HepG2 (cell line): Measurements from ENCODE around the gene C19orf85.

Experiments
- ATF1 ChIP-seq: IDR thresholded peaks from 2 replicates; pipeline ENCODE4 v1.6.1; 2016; ENCODE audit warnings: mild to moderate bottlenecking, control low read depth
- CBFB ChIP-seq: sonication (generic); formaldehyde crosslinking; IDR thresholded peaks from 2 replicates; pipeline ENCODE4 v1.4.0; 2020; ENCODE audit warnings: missing genetic modification reagents
- JUNB ChIP-seq: sonication (generic); formaldehyde crosslinking; IDR thresholded peaks from 2 replicates; pipeline ENCODE4 v1.8.0; 2022; ENCODE audit warnings: missing genetic modification reagents, mild to moderate bottlenecking, borderline replicate concordance
- JUND ChIP-seq: sonication (generic); formaldehyde crosslinking; IDR thresholded peaks from 2 replicates; pipeline ENCODE4 v1.8.0; 2022; ENCODE audit warnings: mild to moderate bottlenecking, missing genetic modification reagents
- NR2F2 ChIP-seq: IDR thresholded peaks from 2 replicates; pipeline ENCODE4 v1.6.1; 2012; ENCODE audit warnings: low read depth, inconsistent platforms, borderline replicate concordance
- POLR2A ChIP-seq, 2 experiments: IDR thresholded peaks; 2 replicates each; pipeline ENCODE4 v1.6.1; 2011; ENCODE audit warnings: low read depth in 2 of 2, low read length in 2 of 2, mild to moderate bottlenecking in 1 of 2, moderate library complexity in 1 of 2; ENCODE audit not compliant: insufficient read depth in 1 of 2
- RFX5 ChIP-seq: IDR thresholded peaks from 2 replicates; pipeline ENCODE4 v1.6.1; 2011; ENCODE audit warnings: low read depth, low read length, improper control_type of control experiment
- SMARCC2 ChIP-seq: fragments of 450-650 bp; IDR thresholded peaks from 2 replicates; pipeline ENCODE4 v1.6.1; 2017; ENCODE audit warnings: antibody characterized with exemption, mild to moderate bottlenecking
- ZKSCAN1 ChIP-seq: fragments of 150-350 bp; IDR thresholded peaks from 2 replicates; pipeline ENCODE4 v1.6.1; 2014; ENCODE audit warnings: low read length
- TF ChIP-seq, protein P1 (sequence below): sonication (generic); formaldehyde crosslinking; IDR thresholded peaks from 2 replicates; pipeline ENCODE4 v1.5.0; 2020; ENCODE audit warnings: missing genetic modification reagents
- TF ChIP-seq, protein P2 (sequence below): sonication (generic); formaldehyde crosslinking; IDR thresholded peaks from 2 replicates; pipeline ENCODE4 v1.9.0; 2021; ENCODE audit warnings: missing genetic modification reagents, borderline replicate concordance
- TF ChIP-seq, protein P3 (sequence below): sonication (generic); formaldehyde crosslinking; IDR thresholded peaks from 2 replicates; pipeline ENCODE4 v1.4.0; 2020; ENCODE audit warnings: missing genetic modification reagents

DNA sequence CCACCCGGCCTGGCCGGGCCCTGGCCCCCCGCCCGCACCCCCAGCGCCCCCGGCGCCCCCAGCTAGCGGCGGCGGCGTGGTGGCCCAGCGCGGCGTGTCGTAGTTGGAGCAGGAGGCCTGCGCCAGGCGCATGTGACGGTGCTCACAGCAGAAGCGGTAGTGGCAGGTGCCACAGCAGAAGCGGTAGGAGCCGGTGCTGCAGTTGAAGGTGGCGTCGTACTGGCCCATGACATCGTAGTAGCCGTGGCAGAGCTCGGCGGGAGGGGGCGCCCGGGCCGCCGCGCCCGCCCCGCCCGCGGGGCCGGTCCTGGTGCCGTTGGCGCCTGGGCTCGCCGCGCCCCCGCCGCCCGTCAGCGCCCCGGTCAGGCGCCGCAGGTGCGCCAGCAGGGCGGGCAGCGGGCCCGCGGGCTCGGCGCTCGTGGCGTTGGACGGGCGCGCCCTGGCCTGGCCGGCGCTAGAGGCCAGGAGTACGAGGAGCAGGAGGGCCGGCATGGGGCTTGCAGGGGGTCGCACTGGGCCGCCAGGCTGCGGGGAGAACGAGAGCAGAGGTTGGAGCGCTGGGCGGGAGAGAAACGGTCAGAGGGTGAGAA, 22.1 kb downstream of the C19orf85 start:
- TF ChIP-seq ZKSCAN1 (no peak), SMARCC2 (no peak), NR2F2 (no peak), ATF1 (CRISPR knock-in tag) (no peak), JUND (no peak), POLR2A (IDR thresholded peaks at IDR 0.05; ENCODE audit: insufficient read depth in 1 of 2, low read depth in 2 of 2, low read length in 2 of 2) (no peak), RFX5 (no peak), CBFB (CRISPR knock-in tag) (no peak), JUNB (no peak)
- TF ChIP-seq, protein P1, sequence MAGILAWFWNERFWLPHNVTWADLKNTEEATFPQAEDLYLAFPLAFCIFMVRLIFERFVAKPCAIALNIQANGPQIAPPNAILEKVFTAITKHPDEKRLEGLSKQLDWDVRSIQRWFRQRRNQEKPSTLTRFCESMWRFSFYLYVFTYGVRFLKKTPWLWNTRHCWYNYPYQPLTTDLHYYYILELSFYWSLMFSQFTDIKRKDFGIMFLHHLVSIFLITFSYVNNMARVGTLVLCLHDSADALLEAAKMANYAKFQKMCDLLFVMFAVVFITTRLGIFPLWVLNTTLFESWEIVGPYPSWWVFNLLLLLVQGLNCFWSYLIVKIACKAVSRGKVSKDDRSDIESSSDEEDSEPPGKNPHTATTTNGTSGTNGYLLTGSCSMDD, result no peak
- TF ChIP-seq, protein P2, sequence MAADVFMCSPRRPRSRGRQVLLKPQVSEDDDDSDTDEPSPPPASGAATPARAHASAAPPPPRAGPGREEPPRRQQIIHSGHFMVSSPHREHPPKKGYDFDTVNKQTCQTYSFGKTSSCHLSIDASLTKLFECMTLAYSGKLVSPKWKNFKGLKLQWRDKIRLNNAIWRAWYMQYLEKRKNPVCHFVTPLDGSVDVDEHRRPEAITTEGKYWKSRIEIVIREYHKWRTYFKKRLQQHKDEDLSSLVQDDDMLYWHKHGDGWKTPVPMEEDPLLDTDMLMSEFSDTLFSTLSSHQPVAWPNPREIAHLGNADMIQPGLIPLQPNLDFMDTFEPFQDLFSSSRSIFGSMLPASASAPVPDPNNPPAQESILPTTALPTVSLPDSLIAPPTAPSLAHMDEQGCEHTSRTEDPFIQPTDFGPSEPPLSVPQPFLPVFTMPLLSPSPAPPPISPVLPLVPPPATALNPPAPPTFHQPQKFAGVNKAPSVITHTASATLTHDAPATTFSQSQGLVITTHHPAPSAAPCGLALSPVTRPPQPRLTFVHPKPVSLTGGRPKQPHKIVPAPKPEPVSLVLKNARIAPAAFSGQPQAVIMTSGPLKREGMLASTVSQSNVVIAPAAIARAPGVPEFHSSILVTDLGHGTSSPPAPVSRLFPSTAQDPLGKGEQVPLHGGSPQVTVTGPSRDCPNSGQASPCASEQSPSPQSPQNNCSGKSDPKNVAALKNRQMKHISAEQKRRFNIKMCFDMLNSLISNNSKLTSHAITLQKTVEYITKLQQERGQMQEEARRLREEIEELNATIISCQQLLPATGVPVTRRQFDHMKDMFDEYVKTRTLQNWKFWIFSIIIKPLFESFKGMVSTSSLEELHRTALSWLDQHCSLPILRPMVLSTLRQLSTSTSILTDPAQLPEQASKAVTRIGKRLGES, result no peak
- TF ChIP-seq, protein P3, sequence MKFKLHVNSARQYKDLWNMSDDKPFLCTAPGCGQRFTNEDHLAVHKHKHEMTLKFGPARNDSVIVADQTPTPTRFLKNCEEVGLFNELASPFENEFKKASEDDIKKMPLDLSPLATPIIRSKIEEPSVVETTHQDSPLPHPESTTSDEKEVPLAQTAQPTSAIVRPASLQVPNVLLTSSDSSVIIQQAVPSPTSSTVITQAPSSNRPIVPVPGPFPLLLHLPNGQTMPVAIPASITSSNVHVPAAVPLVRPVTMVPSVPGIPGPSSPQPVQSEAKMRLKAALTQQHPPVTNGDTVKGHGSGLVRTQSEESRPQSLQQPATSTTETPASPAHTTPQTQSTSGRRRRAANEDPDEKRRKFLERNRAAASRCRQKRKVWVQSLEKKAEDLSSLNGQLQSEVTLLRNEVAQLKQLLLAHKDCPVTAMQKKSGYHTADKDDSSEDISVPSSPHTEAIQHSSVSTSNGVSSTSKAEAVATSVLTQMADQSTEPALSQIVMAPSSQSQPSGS, result no peak
